Measurements from ENCODE around the gene ZNF487. TPM values are rescaled to one million over a fixed set of nuclear protein-coding genes. Genes with fewer than 3 reads are reported as not detected.

Gene ZNF487
- total and polyA plus RNA-seq, 2 of the 4 experiments (the other 2 are of a cell fraction) = 1.7 to 2.7 TPM

DNA sequence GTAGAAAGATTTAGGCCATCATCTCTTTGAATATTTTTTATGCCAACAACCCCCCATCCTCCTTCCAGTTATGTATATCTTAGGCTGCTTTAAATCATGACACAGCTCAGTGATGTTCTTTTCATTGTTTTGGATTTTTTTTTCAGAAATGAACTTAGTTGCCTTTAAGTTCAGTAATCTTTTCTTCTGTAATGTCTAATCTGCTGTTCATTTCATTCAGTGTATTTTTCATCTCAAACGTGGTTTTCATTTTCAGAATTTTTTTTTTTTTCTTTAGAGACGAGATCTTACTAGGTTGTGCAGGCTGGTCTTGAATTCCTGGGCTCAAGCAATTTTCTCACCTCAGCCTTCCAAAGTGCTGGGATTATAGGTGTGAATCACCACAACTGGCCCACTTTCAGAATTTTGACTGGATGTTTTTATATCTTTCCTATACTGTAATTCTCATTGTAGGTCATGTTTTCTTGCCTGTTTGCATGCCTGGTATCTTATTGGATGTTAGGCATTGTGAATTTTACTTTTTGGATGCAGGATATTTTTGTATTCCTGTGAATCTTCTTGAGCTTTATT lies 8.1 kb downstream of the ZNF487 start:
- no peak for DNase-seq
- no peak overlapping the region for H3K27ac ChIP-seq (ENCODE audit: insufficient read depth, low read length)
- H3K4me2 ChIP-seq (ENCODE audit: low read depth, low read length) = no peak overlapping the region
- no peak overlapping the region for H2AFZ ChIP-seq (replicated peaks; ENCODE audit: low read length, poor library complexity)
- no peaks in the 10 kb centered on the region for H3K9me3 ChIP-seq (ENCODE audit: control insufficient read depth, insufficient read depth, low read length)
- BruUV-seq (replicated peaks) = no TSS peak
- H3K14ac ChIP-seq (replicated peaks; ENCODE audit: low read depth, low read length) = no peak overlapping the region
- no peak overlapping the region for H3K4ac ChIP-seq (ENCODE audit: low read depth, low read length)
- H2AK5ac ChIP-seq (ENCODE audit: low read depth, low read length) = no peak overlapping the region
- no peak overlapping the region for H2BK15ac ChIP-seq (ENCODE audit: low read depth, low read length)
- in situ Hi-C loops (cut with MboI; ENCODE audit: low sequenced_read_pairs) = no loop called here
- no peak overlapping the region for H3K56ac ChIP-seq (ENCODE audit: extremely low read depth, insufficient read depth, low read length)
- H3K4me3 ChIP-seq (ENCODE audit: insufficient read depth, low read depth, low read length) = no peak overlapping the region
- H3K9ac ChIP-seq (ENCODE audit: low read depth, low read length) = no peak overlapping the region
- H3K18ac ChIP-seq (ENCODE audit: low read depth, low read length) = no peak overlapping the region
- no peaks in the 10 kb centered on the region; the same call in 1 of the 2 replicates for H3K9me1 ChIP-seq (ENCODE audit: insufficient read depth, low read length)
- CTCF ChIA-PET = no interaction called here
- no peak overlapping the region for H2BK20ac ChIP-seq (ENCODE audit: low read depth, low read length)
- no peaks in the 10 kb centered on the region for H3K27me3 ChIP-seq (ENCODE audit: control insufficient read depth, insufficient read depth, low read length)
- no peak overlapping the region for H4K5ac ChIP-seq (ENCODE audit: low read depth, low read length)
- dilution Hi-C loops (cut with HindIII; ENCODE audit: low sequenced_read_pairs, unreplicated experiment) = no loop called here
- H2BK5ac ChIP-seq (ENCODE audit: low read depth, low read length, poor library complexity, severe bottlenecking) = no peak overlapping the region
- no peak overlapping the region for H3K23ac ChIP-seq (ENCODE audit: low read depth, low read length)
- no peaks in the 10 kb centered on the region for H3K4me1 ChIP-seq (ENCODE audit: control insufficient read depth, insufficient read depth, low read length)
- H4K91ac ChIP-seq (ENCODE audit: insufficient read depth, low read depth, low read length) = no peak overlapping the region
- no peaks in the 10 kb centered on the region for H3K36me3 ChIP-seq (ENCODE audit: control insufficient read depth, insufficient read depth, low read length)
- TF ChIP-seq POLR2A (IDR thresholded peaks at IDR 0.05; ENCODE audit: low read depth, low read length) (no peak), FOS (IDR thresholded peaks at IDR 0.05; ENCODE audit: low read depth, low read length) (no peak), BHLHE40 (IDR thresholded peaks at IDR 0.05; ENCODE audit: low read depth, low read length) (no peak), MXI1 (IDR thresholded peaks at IDR 0.05; ENCODE audit: borderline replicate concordance, low read depth, low read length) (no peak), CHD1 (IDR thresholded peaks at IDR 0.05; ENCODE audit: low read depth, low read length) (no peak), RAD21 (IDR thresholded peaks at IDR 0.05; ENCODE audit: low read length) (no peak), SMC3 (IDR thresholded peaks at IDR 0.05; ENCODE audit: low read depth, low read length) (no peak), RCOR1 (IDR thresholded peaks at IDR 0.05; ENCODE audit: insufficient replicate concordance, low read length) (no peak), RFX5 (IDR thresholded peaks at IDR 0.05; ENCODE audit: low read depth, low read length) (no peak), CEBPB (IDR thresholded peaks at IDR 0.05; ENCODE audit: low read depth, low read length) (no peak), NFE2L2 (IDR thresholded peaks at IDR 0.05; ENCODE audit: low read depth, low read length) (no peak), MAFK (IDR thresholded peaks at IDR 0.05; ENCODE audit: low read depth, low read length) (no peak), MAZ (IDR thresholded peaks at IDR 0.05; ENCODE audit: borderline replicate concordance, low read depth, low read length) (no peak)
- TF ChIP-seq, protein P1, sequence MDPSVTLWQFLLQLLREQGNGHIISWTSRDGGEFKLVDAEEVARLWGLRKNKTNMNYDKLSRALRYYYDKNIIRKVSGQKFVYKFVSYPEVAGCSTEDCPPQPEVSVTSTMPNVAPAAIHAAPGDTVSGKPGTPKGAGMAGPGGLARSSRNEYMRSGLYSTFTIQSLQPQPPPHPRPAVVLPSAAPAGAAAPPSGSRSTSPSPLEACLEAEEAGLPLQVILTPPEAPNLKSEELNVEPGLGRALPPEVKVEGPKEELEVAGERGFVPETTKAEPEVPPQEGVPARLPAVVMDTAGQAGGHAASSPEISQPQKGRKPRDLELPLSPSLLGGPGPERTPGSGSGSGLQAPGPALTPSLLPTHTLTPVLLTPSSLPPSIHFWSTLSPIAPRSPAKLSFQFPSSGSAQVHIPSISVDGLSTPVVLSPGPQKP (IDR thresholded peaks at IDR 0.05; ENCODE audit: borderline replicate concordance, low read depth, low read length) = no peak
- TF ChIP-seq, protein P2, sequence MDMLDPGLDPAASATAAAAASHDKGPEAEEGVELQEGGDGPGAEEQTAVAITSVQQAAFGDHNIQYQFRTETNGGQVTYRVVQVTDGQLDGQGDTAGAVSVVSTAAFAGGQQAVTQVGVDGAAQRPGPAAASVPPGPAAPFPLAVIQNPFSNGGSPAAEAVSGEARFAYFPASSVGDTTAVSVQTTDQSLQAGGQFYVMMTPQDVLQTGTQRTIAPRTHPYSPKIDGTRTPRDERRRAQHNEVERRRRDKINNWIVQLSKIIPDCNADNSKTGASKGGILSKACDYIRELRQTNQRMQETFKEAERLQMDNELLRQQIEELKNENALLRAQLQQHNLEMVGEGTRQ (IDR thresholded peaks at IDR 0.05; ENCODE audit: low read depth, low read length) = no peak
- H2AK9ac ChIP-seq (replicated peaks; ENCODE audit: low read depth, low read length, poor library complexity) = no peak overlapping the region
- POLR2A ChIA-PET (ENCODE audit: unreplicated experiment) = no interaction called here
- no peaks in the 10 kb centered on the region for H4K20me1 ChIP-seq (ENCODE audit: insufficient read depth, low read length)
- intact Hi-C loops (cut with micrococcal nuclease) = no loop called here
- H3K79me1 ChIP-seq (ENCODE audit: low read depth in 1 of 2, low read length in 2 of 2) = peaks cover 0 to 4% of the 10 kb centered on the region in 2 experiments; a peak in 1 of 4 replicates
- ATAC-seq (ENCODE audit: low read depth) = no peak
- whole genome bisulfite sequencing, 2 experiments (ENCODE audit: extremely low coverage in 2 of 2, insufficient read length in 1 of 2) = no CpG with 5 or more reads among the region's 2 CpGs
- no peak overlapping the region for H2BK120ac ChIP-seq (ENCODE audit: low read depth, low read length)
- H4K8ac ChIP-seq (ENCODE audit: low read depth in 2 of 2, low read length in 2 of 2) = no peak overlapping the region

All from IMR-90 (cell line).